Ectodermal cell (in vitro differentiated cells): ENCODE data around the gene SAP30.

Experiments used
- H3K27ac ChIP-seq: 2 replicates; pipeline ENCODE4 v1.7.0; 2013; ENCODE audit warnings: mild to moderate bottlenecking, low read depth, low read length; ENCODE audit not compliant: insufficient read depth, poor library complexity, severe bottlenecking
- H3K27me3 ChIP-seq: 2 replicates; pipeline ENCODE4 v1.7.0; 2013; ENCODE audit warnings: mild to moderate bottlenecking, low read length; ENCODE audit not compliant: insufficient read depth, control insufficient read depth, poor library complexity, severe bottlenecking
- H3K36me3 ChIP-seq: one replicate; pipeline ENCODE4 v1.7.0; 2013; ENCODE audit warnings: low read length; ENCODE audit not compliant: control insufficient read depth, insufficient read depth
- H3K4me1 ChIP-seq: one replicate; pipeline ENCODE4 v1.7.0; 2013; ENCODE audit warnings: low read length; ENCODE audit not compliant: control insufficient read depth, insufficient read depth
- H3K4me3 ChIP-seq: 2 replicates; pipeline ENCODE4 v1.7.0; 2013; ENCODE audit warnings: low read depth, low read length, control low read depth; ENCODE audit not compliant: insufficient read depth
- H3K9me3 ChIP-seq: 2 replicates; pipeline ENCODE4 v1.7.0; 2013; ENCODE audit warnings: mild to moderate bottlenecking, low read length, moderate library complexity; ENCODE audit not compliant: control insufficient read depth
- WGBS, 2 experiments: methylation state at CpG; one replicate each; pipeline ENCODE4 v1.1.7; 2013; ENCODE audit warnings: missing lambda C conversion rate in 2 of 2; 5-methylcytosine and 5-hydroxymethylcytosine counted together

The SAP30 gene

GRCh38 chr4:173334891-173335752 is 35.6 kb upstream of the SAP30 start:
- Histone ChIP-seq H3K27ac (peak overlapping the region; percentile 98), H3K27me3 (no peaks in the 10 kb centered on the region), H3K36me3 (peaks cover 10% of the 10 kb centered on the region), H3K4me1 (peaks cover 5% of the 10 kb centered on the region), H3K4me3 (peak overlapping the region; percentile 93), H3K9me3 (no peaks in the 10 kb centered on the region)
- 1 to 2% methylated on average over 52 of the region's 52 CpGs for WGBS, 2 experiments

- no peak overlapping the region for H3K4me3 ChIP-seq
- H3K9me3 ChIP-seq, result no peaks in the 10 kb centered on the region
- no peaks in the 10 kb centered on the region for H3K27me3 ChIP-seq
- H3K4me1 ChIP-seq, result peaks cover 9% of the 10 kb centered on the region
- no peaks in the 10 kb centered on the region for H3K36me3 ChIP-seq
- no peak overlapping the region for H3K27ac ChIP-seq
- WGBS, 2 experiments, result 95 to 97% methylated on average over 2 of the region's 2 CpGs
These were observed 33.3 kb upstream of the SAP30 start for GRCh38 chr4:173337463-173337862.

- Histone ChIP-seq H3K27me3 (no peaks in the 10 kb centered on the region), H3K27ac (no peak overlapping the region), H3K4me1 (peaks cover 12% of the 10 kb centered on the region), H3K36me3 (no peaks in the 10 kb centered on the region), H3K4me3 (no peak overlapping the region), H3K9me3 (no peaks in the 10 kb centered on the region)
- 55 to 74% methylated on average over 2 to 3 of the region's 3 CpGs for WGBS, 2 experiments
These were observed 26.8 kb upstream of the SAP30 start for GRCh38 chr4:173343832-173344397.

GRCh38 chr4:173345648-173346047 is 25.1 kb upstream of the SAP30 start:
- no peak overlapping the region for H3K4me3 ChIP-seq
- H3K4me1 ChIP-seq, result peaks cover 11% of the 10 kb centered on the region
- H3K27ac ChIP-seq, result no peak overlapping the region
- H3K27me3 ChIP-seq, result no peaks in the 10 kb centered on the region
- H3K9me3 ChIP-seq, result no peaks in the 10 kb centered on the region
- WGBS, 2 experiments, result 88 to 90% methylated on average over 1 of the region's 2 CpGs
- no peaks in the 10 kb centered on the region for H3K36me3 ChIP-seq

- Histone ChIP-seq H3K27me3 (no peaks in the 10 kb centered on the region), H3K27ac (no peak overlapping the region), H3K36me3 (no peaks in the 10 kb centered on the region), H3K4me3 (no peak overlapping the region), H3K9me3 (no peaks in the 10 kb centered on the region), H3K4me1 (peaks cover 6% of the 10 kb centered on the region)
- WGBS, 2 experiments, result 79 to 82% methylated on average over 2 of the region's 2 CpGs
These were observed 24.7 kb upstream of the SAP30 start for GRCh38 chr4:173346074-173346473.

- Histone ChIP-seq H3K36me3 (no peaks in the 10 kb centered on the region), H3K27ac (no peak overlapping the region), H3K27me3 (no peaks in the 10 kb centered on the region), H3K4me3 (no peak overlapping the region), H3K9me3 (no peaks in the 10 kb centered on the region), H3K4me1 (peaks cover 3% of the 10 kb centered on the region)
- 89 to 93% methylated on average over 1 of the region's 1 CpG for WGBS, 2 experiments
These were observed 23.3 kb upstream of the SAP30 start for GRCh38 chr4:173347467-173347866.

GRCh38 chr4:173357939-173358338 is 12.8 kb upstream of the SAP30 start:
- no peaks in the 10 kb centered on the region for H3K36me3 ChIP-seq
- WGBS, 2 experiments, result 77 to 83% methylated on average over 2 of the region's 2 CpGs
- H3K4me1 ChIP-seq, result no peaks in the 10 kb centered on the region
- H3K27me3 ChIP-seq, result no peaks in the 10 kb centered on the region
- no peak overlapping the region for H3K27ac ChIP-seq
- H3K4me3 ChIP-seq, result no peak overlapping the region
- no peaks in the 10 kb centered on the region for H3K9me3 ChIP-seq

- no peaks in the 10 kb centered on the region for H3K36me3 ChIP-seq
- 61 to 62% methylated on average over 3 of the region's 5 CpGs for WGBS, 2 experiments
- no peaks in the 10 kb centered on the region for H3K4me1 ChIP-seq
- no peaks in the 10 kb centered on the region for H3K27me3 ChIP-seq
- no peak overlapping the region for H3K4me3 ChIP-seq
- H3K9me3 ChIP-seq, result no peaks in the 10 kb centered on the region
- H3K27ac ChIP-seq, result no peak overlapping the region
These were observed 10.1 kb upstream of the SAP30 start for GRCh38 chr4:173360587-173361221.

- Histone ChIP-seq H3K4me1 (no peaks in the 10 kb centered on the region), H3K4me3 (no peak overlapping the region), H3K9me3 (no peaks in the 10 kb centered on the region), H3K36me3 (no peaks in the 10 kb centered on the region), H3K27ac (no peak overlapping the region), H3K27me3 (no peaks in the 10 kb centered on the region)
- 89 to 93% methylated on average over 2 to 3 of the region's 3 CpGs for WGBS, 2 experiments
These were observed 8.1 kb upstream of the SAP30 start for GRCh38 chr4:173362666-173363065.

GRCh38 chr4:173365359-173365996 is 5.3 kb upstream of the SAP30 start:
- Histone ChIP-seq H3K9me3 (no peaks in the 10 kb centered on the region), H3K4me3 (no peak overlapping the region), H3K36me3 (no peaks in the 10 kb centered on the region), H3K27me3 (no peaks in the 10 kb centered on the region), H3K27ac (no peak overlapping the region), H3K4me1 (no peaks in the 10 kb centered on the region)
- WGBS, 2 experiments, result 82 to 91% methylated on average over 1 to 2 of the region's 2 CpGs
